GM23338 (cell line): ENCODE data around the gene CHAF1B. TPM values are rescaled to one million over a fixed set of nuclear protein-coding genes. Genes with fewer than 3 reads are reported as not detected.

Experiments
- ATAC-seq: fragments of 200-7000 bp; cut with Tn5 transposase; 3 replicates; pipeline ENCODE4 v1.9.1; 2020
- DNase-seq: peaks from one replicate; pipeline ENCODE4 v3.0.0-alpha.2; 2015; ENCODE audit warnings: low spot score
- H2AFZ ChIP-seq: fragments of 200-600 bp; sonication (generic); 2 replicates; pipeline ENCODE4 v1.8.0; 2016; ENCODE audit warnings: antibody characterized with exemption, mild to moderate bottlenecking, moderate library complexity
- H3F3A ChIP-seq: fragments of 200-600 bp; sonication (generic); replicated peaks from 2 replicates; pipeline ENCODE4 v1.8.0; 2017; ENCODE audit warnings: antibody characterized with exemption, mixed run types, low read depth
- H3K27ac ChIP-seq: fragments of 200-600 bp; sonication (generic); 2 replicates; pipeline ENCODE4 v1.6.1; 2016; ENCODE audit warnings: low read depth
- H3K27me3 ChIP-seq: fragments of 200-600 bp; sonication (generic); 2 replicates; pipeline ENCODE4 v1.8.0; 2016; ENCODE audit warnings: mild to moderate bottlenecking, mixed run types, moderate library complexity; ENCODE audit not compliant: insufficient read depth
- H3K36me3 ChIP-seq: fragments of 200-600 bp; sonication (generic); 2 replicates; pipeline ENCODE4 v1.8.0; 2016; ENCODE audit warnings: mild to moderate bottlenecking; ENCODE audit not compliant: insufficient read depth
- H3K4me1 ChIP-seq: fragments of 200-600 bp; sonication (generic); 2 replicates; pipeline ENCODE4 v1.8.0; 2016; ENCODE audit warnings: mild to moderate bottlenecking, moderate library complexity; ENCODE audit not compliant: insufficient read depth
- H3K4me2 ChIP-seq: fragments of 200-600 bp; sonication (generic); 2 replicates; pipeline ENCODE4 v1.7.1; 2017; ENCODE audit warnings: mixed run types
- H3K4me3 ChIP-seq: fragments of 200-600 bp; sonication (generic); 2 replicates; pipeline ENCODE4 v1.6.1; 2016; ENCODE audit warnings: mixed run types
- H3K79me2 ChIP-seq: fragments of 200-600 bp; sonication (generic); replicated peaks from 2 replicates; pipeline ENCODE4 v1.8.0; 2017; ENCODE audit warnings: mild to moderate bottlenecking; ENCODE audit not compliant: insufficient read depth
- H3K9me2 ChIP-seq: fragments of 200-600 bp; sonication (generic); 2 replicates; pipeline ENCODE4 v1.8.0; 2017; ENCODE audit not compliant: insufficient read depth
- H4K20me1 ChIP-seq: fragments of 200-600 bp; sonication (generic); replicated peaks from 2 replicates; pipeline ENCODE4 v1.8.0; 2017; ENCODE audit warnings: mild to moderate bottlenecking; ENCODE audit not compliant: insufficient read depth
- H3K27ac Mint-ChIP-seq: 2 replicates; pipeline ENCODE4 v1.8.0; 2020; ENCODE audit warnings: inconsistent platforms, mild to moderate bottlenecking, moderate library complexity, mixed read lengths
- H3K27me3 Mint-ChIP-seq: 3 replicates; pipeline ENCODE4 v1.8.0; 2022; ENCODE audit warnings: low read depth, mild to moderate bottlenecking, moderate library complexity, mixed read lengths, inconsistent platforms; ENCODE audit not compliant: insufficient read depth, poor library complexity
- H3K36me3 Mint-ChIP-seq: 3 replicates; pipeline ENCODE4 v1.8.0; 2021; ENCODE audit warnings: low read depth, mild to moderate bottlenecking, inconsistent platforms, moderate library complexity, mixed read lengths
- H3K4me1 Mint-ChIP-seq: 3 replicates; pipeline ENCODE4 v1.8.0; 2020; ENCODE audit warnings: mild to moderate bottlenecking, inconsistent platforms, mixed read lengths
- H3K4me3 Mint-ChIP-seq: 3 replicates; pipeline ENCODE4 v1.8.0; 2021; ENCODE audit warnings: moderate library complexity, mild to moderate bottlenecking, inconsistent platforms, mixed read lengths
- H3K9me3 Mint-ChIP-seq: 3 replicates; pipeline ENCODE4 v1.8.0; 2020; ENCODE audit warnings: moderate library complexity, mild to moderate bottlenecking, inconsistent platforms, mixed read lengths
- CREB1 ChIP-seq: fragments of 250-450 bp; sonication (Bioruptor Pico); IDR thresholded peaks from 2 replicates; pipeline ENCODE4 v1.5.0; 2020; ENCODE audit warnings: low read depth, mild to moderate bottlenecking, moderate library complexity
- EZH2phosphoT487 ChIP-seq: fragments of 200-600 bp; sonication (generic); IDR thresholded peaks from one replicate; pipeline ENCODE4 v1.8.1; 2018; ENCODE audit warnings: antibody characterized with exemption; ENCODE audit not compliant: unreplicated experiment
- NANOG ChIP-seq: IDR thresholded peaks from 2 replicates; pipeline ENCODE4 v1.6.1; 2016; ENCODE audit warnings: antibody characterized with exemption, borderline replicate concordance
- STAT1 ChIP-seq: IDR thresholded peaks from one replicate; pipeline ENCODE4 v1.6.1; 2016; ENCODE audit warnings: antibody characterized with exemption; ENCODE audit not compliant: unreplicated experiment
- ZNF114 ChIP-seq: fragments of 250-450 bp; sonication (Bioruptor Pico); IDR thresholded peaks from 2 replicates; pipeline ENCODE4 v1.5.0; 2020; ENCODE audit warnings: mild to moderate bottlenecking, moderate library complexity
- polyA plus RNA-seq: library from polyadenylated mRNA; unstranded; fragments of >200 nt; fragmentation: Nextera tagmentation; extraction: Ambion mirVana; gene quantifications from 2 replicates; pipeline ENCODE4 v1.2.1, GENCODE V29; 2016
- total RNA-seq: library from RNA; depleted of rRNA; stranded (reverse); fragments of >200 nt; shearing (Covaris generic); gene quantifications from 2 replicates; pipeline ENCODE4 v1.2.3, GENCODE V29; 2014
- TF ChIP-seq, protein P1 (sequence below): fragments of 250-450 bp; sonication (Bioruptor Pico); IDR thresholded peaks from 2 replicates; pipeline ENCODE4 v1.5.0; 2020; ENCODE audit warnings: mild to moderate bottlenecking, moderate library complexity
- TF ChIP-seq, protein P2 (sequence below): IDR thresholded peaks from 2 replicates; pipeline ENCODE4 v1.6.1; 2016; ENCODE audit warnings: antibody characterized with exemption
- TF ChIP-seq, protein P3 (sequence below), 2 experiments: fragments of 200-600 bp in 1 of 2; sonication (generic) in 1 of 2; conservative IDR thresholded peaks; 2 replicates each; pipeline versions ENCODE4 v1.5.1 to v1.6.1; 2016 to 2017; ENCODE audit warnings: antibody characterized with exemption in 2 of 2, low read depth in 2 of 2, mild to moderate bottlenecking in 2 of 2, moderate library complexity in 1 of 2

Gene CHAF1B
- total and polyA plus RNA-seq, 2 experiments from 2014 or later = 7.9 to 13.1 TPM

DNA sequence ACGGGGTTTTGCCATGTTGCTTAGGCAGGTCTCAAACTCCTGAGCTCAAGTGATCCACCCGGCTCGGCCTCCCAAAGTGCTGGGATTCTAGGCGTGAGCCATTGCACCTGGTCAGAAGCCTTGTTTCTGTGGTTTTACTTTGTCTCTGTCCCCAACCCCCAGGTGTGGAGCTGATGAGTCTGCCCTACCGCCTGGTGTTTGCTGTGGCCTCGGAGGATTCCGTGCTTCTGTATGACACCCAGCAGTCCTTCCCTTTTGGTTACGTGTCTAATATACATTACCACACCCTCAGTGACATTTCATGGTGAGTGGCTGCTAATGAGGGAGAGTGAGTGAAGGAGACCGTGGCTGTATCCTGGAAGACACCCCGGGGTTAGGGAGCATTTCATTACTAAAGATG lies 26.1 kb downstream of the CHAF1B start (continued):
- TF ChIP-seq, protein P1, sequence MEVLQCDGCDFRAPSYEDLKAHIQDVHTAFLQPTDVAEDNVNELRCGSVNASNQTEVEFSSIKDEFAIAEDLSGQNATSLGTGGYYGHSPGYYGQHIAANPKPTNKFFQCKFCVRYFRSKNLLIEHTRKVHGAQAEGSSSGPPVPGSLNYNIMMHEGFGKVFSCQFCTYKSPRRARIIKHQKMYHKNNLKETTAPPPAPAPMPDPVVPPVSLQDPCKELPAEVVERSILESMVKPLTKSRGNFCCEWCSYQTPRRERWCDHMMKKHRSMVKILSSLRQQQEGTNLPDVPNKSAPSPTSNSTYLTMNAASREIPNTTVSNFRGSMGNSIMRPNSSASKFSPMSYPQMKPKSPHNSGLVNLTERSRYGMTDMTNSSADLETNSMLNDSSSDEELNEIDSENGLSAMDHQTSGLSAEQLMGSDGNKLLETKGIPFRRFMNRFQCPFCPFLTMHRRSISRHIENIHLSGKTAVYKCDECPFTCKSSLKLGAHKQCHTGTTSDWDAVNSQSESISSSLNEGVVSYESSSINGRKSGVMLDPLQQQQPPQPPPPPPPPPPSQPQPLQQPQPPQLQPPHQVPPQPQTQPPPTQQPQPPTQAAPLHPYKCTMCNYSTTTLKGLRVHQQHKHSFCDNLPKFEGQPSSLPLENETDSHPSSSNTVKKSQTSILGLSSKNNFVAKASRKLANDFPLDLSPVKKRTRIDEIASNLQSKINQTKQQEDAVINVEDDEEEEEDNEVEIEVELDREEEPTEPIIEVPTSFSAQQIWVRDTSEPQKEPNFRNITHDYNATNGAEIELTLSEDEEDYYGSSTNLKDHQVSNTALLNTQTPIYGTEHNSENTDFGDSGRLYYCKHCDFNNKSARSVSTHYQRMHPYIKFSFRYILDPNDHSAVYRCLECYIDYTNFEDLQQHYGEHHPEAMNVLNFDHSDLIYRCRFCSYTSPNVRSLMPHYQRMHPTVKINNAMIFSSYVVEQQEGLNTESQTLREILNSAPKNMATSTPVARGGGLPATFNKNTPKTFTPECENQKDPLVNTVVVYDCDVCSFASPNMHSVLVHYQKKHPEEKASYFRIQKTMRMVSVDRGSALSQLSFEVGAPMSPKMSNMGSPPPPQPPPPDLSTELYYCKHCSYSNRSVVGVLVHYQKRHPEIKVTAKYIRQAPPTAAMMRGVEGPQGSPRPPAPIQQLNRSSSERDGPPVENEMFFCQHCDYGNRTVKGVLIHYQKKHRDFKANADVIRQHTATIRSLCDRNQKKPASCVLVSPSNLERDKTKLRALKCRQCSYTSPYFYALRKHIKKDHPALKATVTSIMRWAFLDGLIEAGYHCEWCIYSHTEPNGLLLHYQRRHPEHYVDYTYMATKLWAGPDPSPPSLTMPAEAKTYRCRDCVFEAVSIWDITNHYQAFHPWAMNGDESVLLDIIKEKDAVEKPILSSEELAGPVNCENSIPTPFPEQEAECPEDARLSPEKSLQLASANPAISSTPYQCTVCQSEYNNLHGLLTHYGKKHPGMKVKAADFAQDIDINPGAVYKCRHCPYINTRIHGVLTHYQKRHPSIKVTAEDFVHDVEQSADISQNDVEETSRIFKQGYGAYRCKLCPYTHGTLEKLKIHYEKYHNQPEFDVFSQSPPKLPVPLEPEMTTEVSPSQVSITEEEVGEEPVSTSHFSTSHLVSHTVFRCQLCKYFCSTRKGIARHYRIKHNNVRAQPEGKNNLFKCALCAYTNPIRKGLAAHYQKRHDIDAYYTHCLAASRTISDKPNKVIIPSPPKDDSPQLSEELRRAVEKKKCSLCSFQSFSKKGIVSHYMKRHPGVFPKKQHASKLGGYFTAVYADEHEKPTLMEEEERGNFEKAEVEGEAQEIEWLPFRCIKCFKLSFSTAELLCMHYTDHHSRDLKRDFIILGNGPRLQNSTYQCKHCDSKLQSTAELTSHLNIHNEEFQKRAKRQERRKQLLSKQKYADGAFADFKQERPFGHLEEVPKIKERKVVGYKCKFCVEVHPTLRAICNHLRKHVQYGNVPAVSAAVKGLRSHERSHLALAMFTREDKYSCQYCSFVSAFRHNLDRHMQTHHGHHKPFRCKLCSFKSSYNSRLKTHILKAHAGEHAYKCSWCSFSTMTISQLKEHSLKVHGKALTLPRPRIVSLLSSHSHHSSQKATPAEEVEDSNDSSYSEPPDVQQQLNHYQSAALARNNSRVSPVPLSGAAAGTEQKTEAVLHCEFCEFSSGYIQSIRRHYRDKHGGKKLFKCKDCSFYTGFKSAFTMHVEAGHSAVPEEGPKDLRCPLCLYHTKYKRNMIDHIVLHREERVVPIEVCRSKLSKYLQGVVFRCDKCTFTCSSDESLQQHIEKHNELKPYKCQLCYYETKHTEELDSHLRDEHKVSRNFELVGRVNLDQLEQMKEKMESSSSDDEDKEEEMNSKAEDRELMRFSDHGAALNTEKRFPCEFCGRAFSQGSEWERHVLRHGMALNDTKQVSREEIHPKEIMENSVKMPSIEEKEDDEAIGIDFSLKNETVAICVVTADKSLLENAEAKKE (CRISPR knock-in tag) = no peak
- TF ChIP-seq STAT1 = no peak
- no peak for TF ChIP-seq EZH2phosphoT487
- TF ChIP-seq, protein P2, sequence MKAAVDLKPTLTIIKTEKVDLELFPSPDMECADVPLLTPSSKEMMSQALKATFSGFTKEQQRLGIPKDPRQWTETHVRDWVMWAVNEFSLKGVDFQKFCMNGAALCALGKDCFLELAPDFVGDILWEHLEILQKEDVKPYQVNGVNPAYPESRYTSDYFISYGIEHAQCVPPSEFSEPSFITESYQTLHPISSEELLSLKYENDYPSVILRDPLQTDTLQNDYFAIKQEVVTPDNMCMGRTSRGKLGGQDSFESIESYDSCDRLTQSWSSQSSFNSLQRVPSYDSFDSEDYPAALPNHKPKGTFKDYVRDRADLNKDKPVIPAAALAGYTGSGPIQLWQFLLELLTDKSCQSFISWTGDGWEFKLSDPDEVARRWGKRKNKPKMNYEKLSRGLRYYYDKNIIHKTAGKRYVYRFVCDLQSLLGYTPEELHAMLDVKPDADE = no peak

DNA sequence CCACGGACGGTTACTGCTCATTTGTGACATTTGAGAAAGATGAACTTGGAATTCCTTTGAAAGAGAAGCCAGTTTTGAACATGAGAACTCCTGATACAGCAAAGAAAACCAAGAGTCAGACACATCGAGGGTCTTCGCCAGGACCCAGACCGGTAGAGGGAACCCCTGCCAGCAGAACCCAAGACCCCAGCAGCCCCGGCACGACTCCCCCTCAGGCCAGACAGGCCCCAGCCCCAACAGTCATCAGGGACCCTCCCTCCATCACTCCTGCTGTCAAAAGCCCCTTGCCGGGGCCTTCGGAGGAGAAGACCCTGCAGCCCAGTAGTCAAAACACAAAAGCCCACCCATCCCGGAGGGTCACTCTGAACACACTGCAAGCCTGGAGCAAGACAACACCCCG lies 27.7 kb downstream of the CHAF1B start:
- TF ChIP-seq, protein P3, sequence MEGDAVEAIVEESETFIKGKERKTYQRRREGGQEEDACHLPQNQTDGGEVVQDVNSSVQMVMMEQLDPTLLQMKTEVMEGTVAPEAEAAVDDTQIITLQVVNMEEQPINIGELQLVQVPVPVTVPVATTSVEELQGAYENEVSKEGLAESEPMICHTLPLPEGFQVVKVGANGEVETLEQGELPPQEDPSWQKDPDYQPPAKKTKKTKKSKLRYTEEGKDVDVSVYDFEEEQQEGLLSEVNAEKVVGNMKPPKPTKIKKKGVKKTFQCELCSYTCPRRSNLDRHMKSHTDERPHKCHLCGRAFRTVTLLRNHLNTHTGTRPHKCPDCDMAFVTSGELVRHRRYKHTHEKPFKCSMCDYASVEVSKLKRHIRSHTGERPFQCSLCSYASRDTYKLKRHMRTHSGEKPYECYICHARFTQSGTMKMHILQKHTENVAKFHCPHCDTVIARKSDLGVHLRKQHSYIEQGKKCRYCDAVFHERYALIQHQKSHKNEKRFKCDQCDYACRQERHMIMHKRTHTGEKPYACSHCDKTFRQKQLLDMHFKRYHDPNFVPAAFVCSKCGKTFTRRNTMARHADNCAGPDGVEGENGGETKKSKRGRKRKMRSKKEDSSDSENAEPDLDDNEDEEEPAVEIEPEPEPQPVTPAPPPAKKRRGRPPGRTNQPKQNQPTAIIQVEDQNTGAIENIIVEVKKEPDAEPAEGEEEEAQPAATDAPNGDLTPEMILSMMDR (conservative IDR thresholded peaks at IDR 0.05; ENCODE audit: low read depth in 2 of 2) = no peak
- TF ChIP-seq NANOG (no peak), ZNF114 (CRISPR knock-in tag) (no peak), EZH2phosphoT487 (no peak), CREB1 (no peak), STAT1 (no peak)
- TF ChIP-seq, protein P2 = no peak
- Mint-ChIP-seq H3K4me1 (peaks cover 10% of the 10 kb centered on the region), H3K27me3 (peaks cover 4% of the 10 kb centered on the region), H3K36me3 (peaks cover 72% of the 10 kb centered on the region), H3K27ac (no peak overlapping the region), H3K4me3 (no peak overlapping the region), H3K9me3 (no peaks in the 10 kb centered on the region)
- H3K27ac ChIP-seq = no peak overlapping the region
- 0 out of 2 replicates have a peak, but pooled peaks cover 4% of the 10 kb centered on the region for H4K20me1 ChIP-seq
- no peaks in the 10 kb centered on the region for H3K4me1 ChIP-seq
- H3K4me3 ChIP-seq = no peak overlapping the region
- H3K79me2 ChIP-seq = no peaks in the 10 kb centered on the region
- no peak overlapping the region for H2AFZ ChIP-seq
- no peaks in the 10 kb centered on the region for H3K27me3 ChIP-seq
- ATAC-seq (no peak), DNase-seq (no peak)
- H3K4me2 ChIP-seq = no peak overlapping the region
- H3K9me2 ChIP-seq = no peaks in the 10 kb centered on the region
- no peaks in the 10 kb centered on the region for H3F3A ChIP-seq
- H3K36me3 ChIP-seq = peaks cover 9% of the 10 kb centered on the region; the same call in 1 of the 2 replicates
